ENCODE data around the gene PDE4C. TPM values are rescaled to one million over a fixed set of nuclear protein-coding genes. Genes with fewer than 3 reads are reported as not detected.

PDE4C gene
- total RNA-seq, 1 experiment from 2014 or later: 0.90 TPM

GRCh38 chr19:18208098-18208951, 17.9 kb downstream of the PDE4C start:
- Mint-ChIP-seq H3K9me3 (ENCODE audit: low read depth, unreplicated experiment) (no peaks in the 10 kb centered on the region), H3K4me1 (ENCODE audit: low read depth, unreplicated experiment) (no peaks in the 10 kb centered on the region), H3K4me3 (ENCODE audit: low read depth, unreplicated experiment) (no peak overlapping the region), H3K27ac (ENCODE audit: unreplicated experiment) (no peak overlapping the region), H3K27me3 (ENCODE audit: unreplicated experiment) (peaks cover 26% of the 10 kb centered on the region), H3K36me3 (ENCODE audit: insufficient read depth, unreplicated experiment) (peaks cover 19% of the 10 kb centered on the region)
- no TSS peak for BruUV-seq (replicated peaks)
- peak; percentile 64 for TF ChIP-seq CTCF (IDR thresholded peaks at IDR 0.05; ENCODE audit: unreplicated experiment)
- CTCF ChIA-PET: interaction anchor here (0.6 to 1.6 kb wide), 12 partner anchors 11 to 802 kb away, joined by 3 to 16 read pairs (median 4); partner anchors contain the start of gene MPV17L2
- DNase-seq: peak; percentile 49
- intact Hi-C loops (cut with micrococcal nuclease; ENCODE audit: unreplicated experiment): loop anchor here (5.0 kb wide), 1 partner anchor 44 kb away; no protein-coding TSS in a partner anchor

- H3K4me1 Mint-ChIP-seq (ENCODE audit: low read depth, unreplicated experiment): no peaks in the 10 kb centered on the region
- no peak overlapping the region for H3K27ac Mint-ChIP-seq (ENCODE audit: unreplicated experiment)
- CTCF ChIA-PET: no interaction called here
- H3K36me3 Mint-ChIP-seq (ENCODE audit: insufficient read depth, unreplicated experiment): peaks cover 23% of the 10 kb centered on the region
- no peak for TF ChIP-seq CTCF (IDR thresholded peaks at IDR 0.05; ENCODE audit: unreplicated experiment)
- no peaks in the 10 kb centered on the region for H3K9me3 Mint-ChIP-seq (ENCODE audit: low read depth, unreplicated experiment)
- intact Hi-C loops (cut with micrococcal nuclease; ENCODE audit: unreplicated experiment): loop anchor here (5.0 kb wide), 1 partner anchor 46 kb away; no protein-coding TSS in a partner anchor
- no peak overlapping the region for H3K4me3 Mint-ChIP-seq (ENCODE audit: low read depth, unreplicated experiment)
- DNase-seq: no peak
- no TSS peak for BruUV-seq (replicated peaks)
- H3K27me3 Mint-ChIP-seq (ENCODE audit: unreplicated experiment): peaks cover 17% of the 10 kb centered on the region
Measured at GRCh38 chr19:18206018-18206417, 20.2 kb downstream of the PDE4C start.

GRCh38 chr19:18205200-18205892, 20.9 kb downstream of the PDE4C start:
- DNase-seq: peak; percentile 23
- no TSS peak for BruUV-seq (replicated peaks)
- H3K4me3 Mint-ChIP-seq (ENCODE audit: low read depth, unreplicated experiment): peak overlapping the region; percentile 90
- peak overlapping the region; percentile 79 for H3K27ac Mint-ChIP-seq (ENCODE audit: unreplicated experiment)
- no peaks in the 10 kb centered on the region for H3K9me3 Mint-ChIP-seq (ENCODE audit: low read depth, unreplicated experiment)
- H3K4me1 Mint-ChIP-seq (ENCODE audit: low read depth, unreplicated experiment): no peaks in the 10 kb centered on the region
- TF ChIP-seq CTCF (IDR thresholded peaks at IDR 0.05; ENCODE audit: unreplicated experiment): no peak
- H3K36me3 Mint-ChIP-seq (ENCODE audit: insufficient read depth, unreplicated experiment): peaks cover 23% of the 10 kb centered on the region
- CTCF ChIA-PET: interaction anchor here (0.9 to 2.2 kb wide), 2 partner anchors 13 to 46 kb away, joined by 3 to 7 read pairs; partner anchors contain the start of gene MPV17L2
- intact Hi-C loops (cut with micrococcal nuclease; ENCODE audit: unreplicated experiment): loop anchor here (5.0 kb wide), 1 partner anchor 47 kb away; no protein-coding TSS in a partner anchor
- peaks cover 10% of the 10 kb centered on the region for H3K27me3 Mint-ChIP-seq (ENCODE audit: unreplicated experiment)

DNA sequence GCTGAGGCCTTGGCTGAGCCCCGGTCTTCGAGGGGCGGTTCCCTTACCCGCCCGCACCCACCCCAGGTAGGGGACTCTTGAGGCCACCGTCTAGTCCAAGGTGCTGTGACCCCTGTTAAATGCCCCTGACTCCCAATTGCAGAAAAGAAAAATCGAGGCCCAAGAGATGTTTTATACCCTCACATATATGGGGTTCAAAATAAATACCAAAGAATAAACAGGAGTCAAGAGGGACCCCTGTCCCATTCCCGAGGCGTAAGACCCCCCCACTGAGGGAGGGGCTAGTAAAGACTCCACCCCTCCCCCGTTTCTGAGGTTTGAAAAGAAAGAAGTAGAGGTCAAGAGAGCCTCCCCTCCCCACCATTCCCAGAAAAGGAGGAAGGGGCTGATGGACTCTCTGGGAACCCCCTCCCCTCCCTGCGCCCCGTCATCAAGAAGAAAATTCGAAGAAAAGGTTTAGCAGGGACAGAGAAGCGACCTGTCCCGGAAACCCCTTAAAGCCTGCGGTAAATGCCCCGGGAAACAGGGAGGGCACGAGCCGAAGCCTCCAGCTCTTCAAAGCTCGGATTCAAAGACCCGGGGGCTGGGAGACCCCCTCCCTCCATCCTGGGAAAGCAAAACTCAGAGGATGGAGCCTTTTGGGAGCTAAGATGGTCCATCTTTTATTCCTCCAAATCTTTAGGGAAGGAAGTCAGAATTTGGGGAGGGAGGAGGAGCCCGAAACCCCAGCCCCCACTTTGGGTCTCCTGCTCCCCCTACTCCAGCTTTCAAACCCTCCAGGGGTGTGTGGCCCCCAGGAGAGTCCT, 21.6 kb downstream of the PDE4C start:
- no peak for TF ChIP-seq CTCF (IDR thresholded peaks at IDR 0.05; ENCODE audit: unreplicated experiment)
- CTCF ChIA-PET: interaction anchor here (0.9 to 2.2 kb wide), 4 partner anchors 12 to 47 kb away, joined by 3 to 7 read pairs (median 4); partner anchors contain the start of gene MPV17L2
- peak overlapping the region; percentile 79 for H3K27ac Mint-ChIP-seq (ENCODE audit: unreplicated experiment)
- no peaks in the 10 kb centered on the region for H3K9me3 Mint-ChIP-seq (ENCODE audit: low read depth, unreplicated experiment)
- H3K4me1 Mint-ChIP-seq (ENCODE audit: low read depth, unreplicated experiment): no peaks in the 10 kb centered on the region
- peaks cover 3% of the 10 kb centered on the region for H3K27me3 Mint-ChIP-seq (ENCODE audit: unreplicated experiment)
- H3K36me3 Mint-ChIP-seq (ENCODE audit: insufficient read depth, unreplicated experiment): peaks cover 23% of the 10 kb centered on the region
- BruUV-seq (replicated peaks): no TSS peak
- H3K4me3 Mint-ChIP-seq (ENCODE audit: low read depth, unreplicated experiment): peak overlapping the region; percentile 90
- intact Hi-C loops (cut with micrococcal nuclease; ENCODE audit: unreplicated experiment): loop anchor here (5.0 kb wide), 1 partner anchor 48 kb away; no protein-coding TSS in a partner anchor
- peak; percentile 51 for DNase-seq

Data from Calu3 (cell line).